ENCODE results near the gene USP4. TPM values are rescaled to one million over a fixed set of nuclear protein-coding genes. Genes with fewer than 3 reads are reported as not detected.

The USP4 gene
- total and polyA plus RNA-seq, 2 donors (not counting 1 experiment from before 2014, with no cell fraction given) = 60.3 to 116 TPM

GRCh38 chr3:49313896-49314688, 25.8 kb downstream of the USP4 start:
- POLR2A ChIA-PET = no interaction called here
- Histone ChIP-seq H4K20me1 (ENCODE audit: control insufficient read depth, insufficient read depth, low read length, poor library complexity, severe bottlenecking) (peaks cover 11% of the 10 kb centered on the region), H3K9me3 (ENCODE audit: control extremely low read depth in 1 of 3, control insufficient read depth in 2 of 3, insufficient read depth in 1 of 3, low read length in 2 of 3) (peaks cover 0 to 1% (median 0%) of the 10 kb centered on the region in 3 donors), H3K4me3 (ENCODE audit: control extremely low read depth in 1 of 5, extremely low read depth in 1 of 5, insufficient read depth in 1 of 5, low read depth in 2 of 5, low read length in 4 of 5) (no peak overlapping the region), H3K27ac (ENCODE audit: low read length in 2 of 2) (no peak overlapping the region), H3K4me2 (replicated peaks; ENCODE audit: low read depth, low read length, poor library complexity, severe bottlenecking) (no peak overlapping the region), H3K4me1 (ENCODE audit: control insufficient read depth in 2 of 2, insufficient read depth in 2 of 2, low read length in 2 of 2) (no peaks in the 10 kb centered on the region), H2AFZ (ENCODE audit: insufficient read depth, low read depth, low read length, poor library complexity, severe bottlenecking) (no peak overlapping the region), H3K9ac (ENCODE audit: low read length) (no peak overlapping the region), H3K79me2 (ENCODE audit: control insufficient read depth, insufficient read depth, low read length) (peaks cover 21% of the 10 kb centered on the region), H3K27me3 (replicated peaks in 1 of 4; ENCODE audit: control extremely low read depth in 1 of 4, control insufficient read depth in 3 of 4, insufficient read depth in 4 of 4, low read length in 3 of 4) (no peaks in the 10 kb centered on the region), H3K36me3 (replicated peaks in 1 of 2; ENCODE audit: control extremely low read depth in 1 of 2, control insufficient read depth in 1 of 2, extremely low read depth in 1 of 2, insufficient read depth in 2 of 2, low read length in 1 of 2) (peaks cover 11 to 63% of the 10 kb centered on the region in 2 experiments)
- TF ChIP-seq EZH2 (IDR thresholded peaks at IDR 0.05; ENCODE audit: borderline replicate concordance, insufficient read depth, low read depth, low read length, poor library complexity, severe bottlenecking) (no peak), CTCF (IDR thresholded peaks at IDR 0.05) (no peak)
- Mint-ChIP-seq H3K4me1 (no peaks in the 10 kb centered on the region), H3K27ac (no peak overlapping the region), H3K27me3 (no peaks in the 10 kb centered on the region), H3K4me3 (no peak overlapping the region), H3K9me3 (ENCODE audit: insufficient read depth) (no peaks in the 10 kb centered on the region)
- no peak for ATAC-seq (ENCODE audit: low read depth)
- no peak for DNase-seq
- intact Hi-C loops (cut with micrococcal nuclease) = no loop called here
- WGBS (ENCODE audit: insufficient coverage) = no CpG with 5 or more reads among the region's 1 CpG
- CTCF ChIA-PET = interaction anchor here (1.0 kb wide), 1 partner anchor 17 kb away, joined by 3 read pairs; no protein-coding TSS in a partner anchor

- Mint-ChIP-seq H3K9me3 (ENCODE audit: insufficient read depth) (no peaks in the 10 kb centered on the region), H3K27ac (no peak overlapping the region), H3K27me3 (no peaks in the 10 kb centered on the region), H3K4me3 (no peak overlapping the region), H3K4me1 (no peaks in the 10 kb centered on the region)
- TF ChIP-seq CTCF (IDR thresholded peaks at IDR 0.05) (no peak), EZH2 (IDR thresholded peaks at IDR 0.05; ENCODE audit: borderline replicate concordance, insufficient read depth, low read depth, low read length, poor library complexity, severe bottlenecking) (no peak)
- 94% methylated on average over 3 of the region's 3 CpGs for WGBS (ENCODE audit: insufficient coverage)
- ChIA-PET CTCF (interaction anchor here (0.6 to 2.4 kb wide), 2 partner anchors 18 to 138 kb away, joined by 3 to 7 read pairs; no protein-coding TSS in a partner anchor), POLR2A (no interaction called here)
- no peaks in the 10 kb centered on the region for H3K4me1 ChIP-seq (ENCODE audit: control insufficient read depth in 2 of 2, insufficient read depth in 2 of 2, low read length in 2 of 2)
- intact Hi-C loops (cut with micrococcal nuclease) = no loop called here
- no peaks in the 10 kb centered on the region for H3K27me3 ChIP-seq (replicated peaks in 1 of 4; ENCODE audit: control extremely low read depth in 1 of 4, control insufficient read depth in 3 of 4, insufficient read depth in 4 of 4, low read length in 3 of 4)
- H3K4me2 ChIP-seq (replicated peaks; ENCODE audit: low read depth, low read length, poor library complexity, severe bottlenecking) = no peak overlapping the region
- no peak overlapping the region for H3K4me3 ChIP-seq (ENCODE audit: control extremely low read depth in 1 of 5, extremely low read depth in 1 of 5, insufficient read depth in 1 of 5, low read depth in 2 of 5, low read length in 4 of 5)
- H3K36me3 ChIP-seq (replicated peaks in 1 of 2; ENCODE audit: control extremely low read depth in 1 of 2, control insufficient read depth in 1 of 2, extremely low read depth in 1 of 2, insufficient read depth in 2 of 2, low read length in 1 of 2) = peaks cover 12 to 65% of the 10 kb centered on the region in 2 experiments
- H3K9ac ChIP-seq (ENCODE audit: low read length) = no peak overlapping the region
- H3K27ac ChIP-seq (ENCODE audit: low read length in 2 of 2) = no peak overlapping the region
- no peak overlapping the region for H2AFZ ChIP-seq (ENCODE audit: insufficient read depth, low read depth, low read length, poor library complexity, severe bottlenecking)
- H4K20me1 ChIP-seq (ENCODE audit: control insufficient read depth, insufficient read depth, low read length, poor library complexity, severe bottlenecking) = peaks cover 11% of the 10 kb centered on the region
- DNase-seq = no peak
- peaks cover 0 to 1% (median 0%) of the 10 kb centered on the region in 3 donors for H3K9me3 ChIP-seq (ENCODE audit: control extremely low read depth in 1 of 3, control insufficient read depth in 2 of 3, insufficient read depth in 1 of 3, low read length in 2 of 3)
- H3K79me2 ChIP-seq (ENCODE audit: control insufficient read depth, insufficient read depth, low read length) = peaks cover 23% of the 10 kb centered on the region
- no peak for ATAC-seq (ENCODE audit: low read depth)
Observed at GRCh38 chr3:49311283-49311682, 28.6 kb downstream of the USP4 start.
